ENCODE measurements around the gene LENG9.

LENG9 gene

GRCh38 chr19:54436031-54436523 lies 27.5 kb downstream of the LENG9 start:
- no peak for DNase-seq

GRCh38 chr19:54435551-54436016 lies 28.0 kb downstream of the LENG9 start:
- DNase-seq = no peak

GRCh38 chr19:54434873-54435214 lies 28.7 kb downstream of the LENG9 start:
- DNase-seq = no peak

GRCh38 chr19:54434112-54434872 lies 29.3 kb downstream of the LENG9 start:
- DNase-seq = no peak

GRCh38 chr19:54433697-54434096 lies 29.9 kb downstream of the LENG9 start:
- no peak for DNase-seq

- DNase-seq = no peak
These were observed 31.3 kb downstream of the LENG9 start for GRCh38 chr19:54432144-54432738.

GRCh38 chr19:54431255-54431838 lies 32.2 kb downstream of the LENG9 start:
- DNase-seq = no peak

- peak; percentile 68 to 73 for DNase-seq
These were observed 33.0 kb downstream of the LENG9 start for GRCh38 chr19:54430306-54431254.

- DNase-seq = no peak
These were observed 33.9 kb downstream of the LENG9 start for GRCh38 chr19:54429545-54430227.

- DNase-seq = no peak
These were observed 34.4 kb downstream of the LENG9 start for GRCh38 chr19:54429176-54429495.

- no peak for DNase-seq
These were observed 35.0 kb downstream of the LENG9 start for GRCh38 chr19:54428323-54429175.

GRCh38 chr19:54427586-54427985 lies 36.0 kb downstream of the LENG9 start:
- no peak for DNase-seq

GRCh38 chr19:54426291-54426931 lies 37.2 kb downstream of the LENG9 start:
- DNase-seq = no peak

GRCh38 chr19:54425382-54425723 lies 38.2 kb downstream of the LENG9 start:
- no peak for DNase-seq

GRCh38 chr19:54424660-54425381 lies 38.8 kb downstream of the LENG9 start:
- no peak for DNase-seq

- no peak for DNase-seq
These were observed 39.4 kb downstream of the LENG9 start for GRCh38 chr19:54424201-54424600.

- no peak for DNase-seq
These were observed 41.4 kb downstream of the LENG9 start for GRCh38 chr19:54422136-54422535.

GRCh38 chr19:54421521-54421920 lies 42.1 kb downstream of the LENG9 start:
- DNase-seq = no peak

- no peak for DNase-seq
These were observed 42.4 kb downstream of the LENG9 start for GRCh38 chr19:54421169-54421516.

- no peak for DNase-seq
These were observed 43.0 kb downstream of the LENG9 start for GRCh38 chr19:54420383-54421168.

All from activated T-cell treated with anti-CD3 and anti-CD28 coated beads, Interleukin-2, amount 50 U/mL, for 48 hours (primary cell).